Activated CD8-positive, alpha-beta memory T cell treated with anti-CD3 and anti-CD28 coated beads for 4 hours (primary cell): ENCODE results near the gene C20orf144.
"Not testable (repeated sequence)": the region's sequence is repeated elsewhere in the genome, so short reads cannot be mapped to it uniquely, and the experiment has no call there.

ENCODE experiments used
- DNase-seq, 2 donors: peaks; one replicate each; pipeline ENCODE4 v3.0.0-alpha.2; 2020; ENCODE audit warnings: low read depth in 2 of 2

C20orf144 gene

GRCh38 chr20:33662172-33662571 is at the start of gene C20orf144:
TSS of gene C20orf144 (plus strand) at chr20:33662327. CDS start at chr20:33662346, 19 bp downstream.
- DNase-seq = no peak

GRCh38 chr20:33621717-33622400 is 40.3 kb upstream of the C20orf144 start:
- DNase-seq = no peak

GRCh38 chr20:33622705-33623365 is 39.3 kb upstream of the C20orf144 start:
- DNase-seq = no peak

GRCh38 chr20:33624399-33624798 is 37.7 kb upstream of the C20orf144 start:
- DNase-seq = no peak

GRCh38 chr20:33626190-33626589 is 35.9 kb upstream of the C20orf144 start:
- no peak for DNase-seq

DNA sequence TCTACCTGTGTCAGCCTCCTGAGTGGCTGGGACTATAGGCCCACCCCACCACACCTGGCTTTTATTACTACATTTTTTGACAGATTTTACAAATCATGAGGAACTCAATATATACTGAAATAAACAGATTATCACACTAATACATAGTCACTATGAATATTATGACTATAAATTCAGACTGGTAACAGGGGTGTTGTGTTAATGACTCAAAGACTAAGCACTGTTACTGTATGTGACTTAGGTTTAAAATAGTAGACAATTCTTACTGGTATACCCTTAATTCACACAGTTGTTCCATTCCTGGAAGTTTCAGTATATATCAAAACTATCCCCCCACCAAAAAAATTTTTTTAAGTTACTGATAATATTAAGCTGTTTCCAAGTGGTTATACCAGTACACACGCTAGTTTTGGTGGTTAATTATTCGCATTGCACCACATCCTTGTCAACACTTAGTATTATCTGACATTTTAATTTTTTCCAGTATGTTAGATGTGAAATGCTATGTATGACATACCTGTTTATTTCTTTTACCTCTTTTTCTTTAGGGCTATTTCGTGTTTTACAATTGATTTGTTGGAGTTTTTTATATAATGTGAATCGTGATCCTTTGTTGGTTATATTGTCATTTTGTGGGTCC is 34.4 kb upstream of the C20orf144 start:
- DNase-seq = no peak

GRCh38 chr20:33629533-33629932 is 32.6 kb upstream of the C20orf144 start:
- DNase-seq = no peak

- no peak for DNase-seq
Measured at GRCh38 chr20:33629979-33630378, 32.1 kb upstream of the C20orf144 start.

DNA sequence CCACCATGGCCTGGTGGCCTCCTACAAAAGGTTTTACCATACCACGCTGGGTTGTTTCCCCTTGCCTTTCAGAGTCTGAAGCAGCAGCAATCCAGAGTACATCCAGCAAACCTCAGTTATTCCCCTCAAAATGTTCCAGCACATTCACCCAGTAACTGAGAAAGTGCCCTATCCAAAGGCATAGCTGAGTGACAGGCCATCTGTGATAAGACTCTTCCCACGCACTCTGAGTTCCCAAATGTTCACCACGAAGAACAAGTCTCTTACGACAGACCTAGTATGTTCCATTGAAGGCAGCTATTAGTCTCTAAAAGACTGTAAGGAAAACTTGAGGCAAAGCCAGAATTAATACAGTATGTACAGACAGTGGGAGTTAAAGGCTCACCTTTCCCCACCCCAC is 31.6 kb upstream of the C20orf144 start:
- DNase-seq = no peak

- not testable (repeated sequence) for DNase-seq
Measured at GRCh38 chr20:33631910-33632309, 30.2 kb upstream of the C20orf144 start.

GRCh38 chr20:33635341-33635740 is 26.8 kb upstream of the C20orf144 start:
- no peak for DNase-seq

DNA sequence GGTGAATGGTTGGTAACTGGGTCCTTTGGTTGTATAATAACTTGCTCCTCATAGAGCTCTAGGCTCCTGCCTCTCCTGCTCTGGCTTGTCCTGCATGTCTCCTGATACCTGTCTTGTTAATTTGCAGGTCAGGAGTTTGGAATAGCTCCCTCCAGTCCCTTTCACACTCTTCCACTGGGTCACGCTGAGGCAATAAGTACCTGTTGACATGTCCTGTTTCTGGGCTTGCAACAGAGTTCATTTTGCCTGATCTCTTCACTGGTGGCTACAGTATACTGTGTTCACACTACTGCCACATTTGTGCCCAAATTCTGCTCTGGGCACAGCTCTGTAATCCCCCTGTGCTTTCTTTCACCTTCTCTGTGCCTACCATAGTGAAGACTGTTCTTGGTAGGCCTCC is 25.4 kb upstream of the C20orf144 start:
- no peak for DNase-seq

DNA sequence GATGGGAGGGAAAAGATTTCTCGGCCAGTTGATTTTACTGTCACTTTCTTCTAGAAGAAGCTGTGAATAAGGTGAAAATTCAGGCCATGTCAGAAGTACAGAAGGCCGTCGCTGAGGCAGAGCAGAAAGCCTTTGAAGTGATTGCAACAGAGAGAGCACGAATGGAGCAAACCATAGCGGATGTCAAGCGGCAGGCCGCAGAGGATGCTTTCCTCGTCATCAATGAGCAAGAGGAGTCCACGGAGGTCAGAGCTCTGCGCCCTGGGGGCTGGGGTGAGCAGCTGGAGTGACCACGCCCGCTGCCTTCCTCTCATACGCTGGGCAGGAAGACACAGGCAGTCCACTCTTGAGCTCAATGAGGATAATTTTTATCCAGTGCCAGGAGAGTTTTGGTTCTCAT is 21.8 kb upstream of the C20orf144 start:
- DNase-seq = no peak

DNA sequence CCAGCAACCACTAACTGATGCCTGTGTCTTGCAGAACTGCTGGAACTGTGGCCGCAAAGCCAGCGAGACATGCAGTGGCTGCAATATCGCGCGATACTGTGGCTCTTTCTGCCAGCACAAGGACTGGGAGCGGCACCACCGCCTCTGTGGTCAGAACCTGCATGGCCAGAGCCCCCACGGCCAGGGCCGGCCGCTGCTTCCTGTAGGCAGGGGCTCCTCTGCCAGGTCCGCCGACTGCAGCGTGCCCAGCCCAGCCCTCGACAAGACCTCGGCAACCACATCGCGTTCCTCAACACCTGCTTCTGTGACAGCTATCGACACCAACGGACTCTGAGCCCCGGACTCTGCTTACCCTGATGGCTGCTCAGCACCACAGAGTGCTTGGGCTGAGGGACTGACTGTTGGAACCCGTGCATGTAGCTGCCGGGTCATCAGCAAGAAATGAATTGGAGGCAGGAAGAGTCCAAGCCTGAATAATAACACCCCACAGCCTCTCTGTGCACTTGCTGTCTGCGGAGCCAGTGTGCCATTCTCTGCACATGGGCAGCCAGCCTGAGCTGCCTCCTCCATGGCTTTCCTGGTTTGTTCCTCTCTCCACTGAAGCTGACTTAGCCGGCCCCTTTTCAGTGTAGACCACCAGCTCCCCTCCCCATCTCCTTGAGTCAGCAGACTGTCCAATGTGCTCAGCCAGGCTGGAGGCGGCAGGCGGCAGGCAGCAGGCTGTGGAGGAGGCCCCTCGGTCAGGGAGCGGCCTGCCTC is 17.6 kb upstream of the C20orf144 start:
- DNase-seq = no peak

DNA sequence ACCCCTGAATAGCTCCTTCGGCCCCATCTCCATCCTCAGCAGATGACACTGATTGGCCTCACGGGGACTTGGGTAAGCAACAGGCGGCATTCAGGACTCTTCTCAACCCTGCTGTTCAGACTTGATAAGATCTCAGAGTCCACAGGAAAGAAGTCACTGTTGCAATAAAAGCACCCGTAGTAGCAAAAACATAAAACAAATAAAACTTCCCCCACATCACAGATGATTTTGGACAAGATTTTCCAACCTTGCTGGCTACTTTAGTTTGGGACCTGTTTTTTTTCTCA is 17.1 kb upstream of the C20orf144 start:
- DNase-seq = no peak

- DNase-seq = no peak
Measured at GRCh38 chr20:33645396-33645795, 16.7 kb upstream of the C20orf144 start.

DNA sequence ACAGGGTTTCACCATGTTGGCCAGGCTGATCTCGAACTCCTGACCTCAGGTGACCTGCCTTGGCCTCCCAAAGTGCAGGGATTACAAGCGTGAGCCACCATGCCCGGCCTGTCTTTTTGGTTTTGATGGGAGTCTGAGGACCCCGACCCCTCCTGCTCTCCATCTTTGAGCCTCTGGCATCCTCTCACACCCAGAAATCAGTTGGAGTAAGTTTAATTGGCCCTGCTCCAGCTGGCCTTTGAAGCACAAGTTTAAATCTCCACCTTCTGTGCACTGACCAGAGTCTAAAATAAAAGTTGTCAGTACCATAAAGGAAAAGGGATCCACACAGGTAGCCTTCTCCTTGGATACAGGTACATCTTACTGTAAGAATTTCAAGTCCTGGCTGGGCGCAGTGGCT is 15.9 kb upstream of the C20orf144 start:
- no peak for DNase-seq

DNA sequence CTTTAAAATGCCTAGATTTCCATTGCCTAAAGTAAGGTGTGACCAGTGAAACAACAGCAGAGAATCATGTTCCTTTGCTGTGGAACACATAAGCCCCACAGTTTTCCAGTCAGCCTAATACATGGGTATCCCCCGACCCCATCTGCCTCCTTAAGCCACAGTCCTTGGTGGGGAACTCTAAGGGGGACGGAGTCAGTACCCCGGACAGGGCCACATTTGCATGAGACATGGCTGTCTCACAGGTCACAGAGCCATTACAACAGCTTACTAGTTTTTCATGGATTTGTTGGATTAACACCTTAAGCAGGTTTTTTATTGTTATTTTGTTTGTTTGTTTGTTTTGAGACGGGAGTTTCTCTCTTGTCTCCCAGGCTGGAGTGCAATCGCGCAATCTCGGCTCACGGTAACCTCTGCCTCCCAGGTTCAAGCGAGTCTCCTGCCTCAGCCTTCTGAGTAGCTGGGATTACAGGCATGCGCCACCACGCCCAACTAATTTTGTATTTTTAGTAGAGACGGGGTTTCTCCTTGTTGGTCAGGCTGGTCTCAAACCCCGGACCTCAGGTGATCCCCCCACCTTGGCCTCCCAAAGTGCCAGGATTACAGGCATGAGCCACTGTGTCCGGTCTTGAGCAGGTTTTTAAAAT is 15.0 kb upstream of the C20orf144 start:
- DNase-seq = not testable (repeated sequence)

- DNase-seq = no peak
Measured at GRCh38 chr20:33647603-33648395, 14.3 kb upstream of the C20orf144 start.

GRCh38 chr20:33648396-33649004 is 13.6 kb upstream of the C20orf144 start:
- no peak for DNase-seq

DNA sequence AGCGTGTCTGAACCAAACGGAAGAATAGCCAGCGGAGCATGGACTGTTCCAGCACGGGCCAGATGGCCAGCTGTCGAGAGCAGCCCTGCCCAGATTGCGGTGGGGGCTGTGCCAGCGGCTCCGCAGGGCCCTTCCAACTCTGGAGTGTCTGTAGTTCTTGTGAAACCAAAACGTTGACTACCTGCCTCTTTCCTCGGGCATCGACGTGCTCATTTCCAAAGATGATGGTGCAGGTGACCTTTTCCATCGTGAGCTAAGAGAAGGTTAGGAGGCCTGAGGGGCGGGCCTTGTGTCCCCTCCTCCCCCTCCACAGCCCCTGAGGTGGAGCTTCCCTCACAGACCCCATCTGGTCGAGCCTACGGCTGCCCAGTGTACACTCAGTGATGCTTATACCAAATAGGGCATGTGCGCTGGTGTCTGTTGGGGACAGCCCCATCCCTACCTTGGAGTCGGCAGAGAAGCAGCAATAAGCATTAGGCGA is 12.9 kb upstream of the C20orf144 start:
- no peak for DNase-seq
